GM12878 (cell line): ENCODE data around the gene STXBP4. TPM values are rescaled to one million over a fixed set of nuclear protein-coding genes. Genes with fewer than 3 reads are reported as not detected.

Experiments
- ATAC-seq: fragments of 200-7000 bp; cut with Tn5 transposase; 3 replicates; pipeline ENCODE4 v1.9.1; 2020; ENCODE audit warnings: mild to moderate bottlenecking, moderate library complexity
- BruUV-seq: library from RNA; stranded (reverse); fragments of 400-500 nt; replicated peaks from 2 replicates; lab custom pipeline; 2021; lab: Mats Ljungman, UMichigan
- CTCF ChIA-PET: fragments of 300-600 bp; sonication (Branson Sonifier 250); formaldehyde crosslinking; extraction: SDS; loops from one replicate; lab custom pipeline; 2021; ENCODE audit warnings: inconsistent platforms; lab: Yijun Ruan, JAX
- POLR2A ChIA-PET: fragments of 350-600 bp; formaldehyde crosslinking; extraction: SDS; loops from one replicate; lab custom pipeline; 2021; ENCODE audit warnings: inconsistent platforms; lab: Charles Lee
- RAD21 ChIA-PET: fragments of 300-600 bp; sonication (Branson Sonifier 250); formaldehyde crosslinking; loops from one replicate; lab custom pipeline; 2023; ENCODE audit warnings: antibody characterized with exemption; ENCODE audit not compliant: unreplicated experiment; lab: Charles Lee
- SMC1A ChIA-PET: fragments of 300-600 bp; sonication (Branson Sonifier 250); formaldehyde crosslinking; loops from one replicate; lab custom pipeline; 2023; ENCODE audit not compliant: unreplicated experiment, uncharacterized antibody; lab: Charles Lee
- DNase-seq: peaks from one replicate; pipeline ENCODE4 v3.0.0-alpha.2; 2011; ENCODE audit warnings: low read depth, low spot score
- FAIRE-seq: peaks from 3 replicates; lab custom pipeline; 2011; peaks lifted over from hg19 to GRCh38; lab: Jason Lieb, UNC
- H2AFZ ChIP-seq: 2 replicates; pipeline ENCODE4 v1.6.0; 2011; ENCODE audit warnings: low read depth, low read length, control low read depth; ENCODE audit not compliant: control insufficient read depth
- H3K27ac ChIP-seq: 2 replicates; pipeline ENCODE4 v1.5.1; 2011; ENCODE audit warnings: control low read depth; ENCODE audit not compliant: control insufficient read depth, insufficient read depth
- H3K27me3 ChIP-seq, 2 experiments: replicated peaks in 1 of 2; 2 replicates each; pipeline versions ENCODE4 v1.6.0 to v1.6.1; 2011; ENCODE audit warnings: low read length in 1 of 2; ENCODE audit not compliant: control insufficient read depth in 2 of 2, insufficient read depth in 2 of 2
- H3K36me3 ChIP-seq, 2 experiments: 2 replicates each; pipeline ENCODE4 v1.5.1; 2011; ENCODE audit warnings: low read length in 1 of 2; ENCODE audit not compliant: control insufficient read depth in 2 of 2, insufficient read depth in 2 of 2
- H3K4me1 ChIP-seq: 2 replicates; pipeline ENCODE4 v1.6.1; 2011; ENCODE audit warnings: mild to moderate bottlenecking, low read length, moderate library complexity, mixed read lengths; ENCODE audit not compliant: control insufficient read depth, insufficient read depth
- H3K4me2 ChIP-seq: 2 replicates; pipeline ENCODE4 v1.6.0; 2011; ENCODE audit warnings: control low read depth; ENCODE audit not compliant: control insufficient read depth, insufficient read depth
- H3K4me3 ChIP-seq: fragments of 200-600 bp; sonication (generic); 2 replicates; pipeline ENCODE4 v1.5.1; 2016
- H3K79me2 ChIP-seq: 2 replicates; pipeline ENCODE4 v1.6.0; 2011; ENCODE audit warnings: low read length; ENCODE audit not compliant: control insufficient read depth, insufficient read depth
- H3K9ac ChIP-seq: 2 replicates; pipeline ENCODE4 v1.8.0; 2011; ENCODE audit warnings: low read length, control low read depth, mixed read lengths; ENCODE audit not compliant: control insufficient read depth, insufficient read depth
- H3K9me3 ChIP-seq: replicated peaks from 3 replicates; pipeline ENCODE4 v1.5.1; 2011; ENCODE audit warnings: mild to moderate bottlenecking, low read length; ENCODE audit not compliant: control insufficient read depth, insufficient read depth
- H4K20me1 ChIP-seq: 2 replicates; pipeline ENCODE4 v1.6.0; 2011; ENCODE audit not compliant: control insufficient read depth, insufficient read depth
- CREM ChIP-seq: IDR thresholded peaks from 2 replicates; pipeline ENCODE4 v1.6.1; 2014; ENCODE audit warnings: antibody characterized with exemption, low read depth
- EED ChIP-seq: sonication (generic); IDR thresholded peaks from 2 replicates; pipeline ENCODE4 v1.6.1; 2016; ENCODE audit warnings: antibody characterized with exemption, low read depth
- HDAC2 ChIP-seq: fragments of 200-600 bp; sonication (generic); IDR thresholded peaks from 2 replicates; pipeline ENCODE4 v1.6.1; 2017
- IRF4 ChIP-seq: IDR thresholded peaks from 2 replicates; pipeline ENCODE4 v1.6.1; 2011; ENCODE audit warnings: low read depth, low read length
- MEF2A ChIP-seq: IDR thresholded peaks from 2 replicates; pipeline ENCODE4 v1.6.1; 2011; ENCODE audit warnings: low read depth, mild to moderate bottlenecking, low read length, moderate library complexity; ENCODE audit not compliant: insufficient read depth
- NFXL1 ChIP-seq: fragments of 450-650 bp; IDR thresholded peaks from 2 replicates; pipeline ENCODE4 v1.6.1; 2017; ENCODE audit warnings: antibody characterized with exemption, mild to moderate bottlenecking, borderline replicate concordance
- SRF ChIP-seq, 2 experiments: IDR thresholded peaks; 2 replicates each; pipeline ENCODE4 v1.6.1; 2011; ENCODE audit warnings: low read depth in 2 of 2, low read length in 2 of 2, mild to moderate bottlenecking in 1 of 2, moderate library complexity in 1 of 2
- STAT3 ChIP-seq: IDR thresholded peaks from 2 replicates; pipeline ENCODE4 v1.6.1; 2011; ENCODE audit warnings: low read depth, low read length, improper control_type of control experiment
- ZNF217 ChIP-seq: fragments of 450-650 bp; IDR thresholded peaks from 2 replicates; pipeline ENCODE4 v1.6.1; 2017; ENCODE audit warnings: antibody characterized with exemption, mild to moderate bottlenecking
- ZNF622 ChIP-seq: fragments of 450-650 bp; IDR thresholded peaks from 2 replicates; pipeline ENCODE4 v1.6.1; 2017; ENCODE audit warnings: mild to moderate bottlenecking, inconsistent platforms
- WGBS: methylation state at CpG from one replicate; pipeline ENCODE4 v1.1.6; 2016; ENCODE audit warnings: low lambda C conversion rate; ENCODE audit not compliant: insufficient replicate concordance, insufficient coverage; ENCODE audit errors: missing lambda C conversion rate; 5-methylcytosine and 5-hydroxymethylcytosine counted together
- in situ Hi-C: fragments of 300-500 bp; cut with MboI; formaldehyde crosslinking; loops from 9 replicates; pipeline ENCODE4 v1.14.3; 2018; ENCODE audit warnings: mixed read lengths
- intact Hi-C: fragments of 100-400 bp; cut with micrococcal nuclease; formaldehyde crosslinking; loops from one replicate; pipeline ENCODE4 v1.14.2; 2022; ENCODE audit not compliant: unreplicated experiment
- polyA plus RNA-seq, 11 experiments: library from polyadenylated mRNA; depleted of rRNA in 4 of 11; unstranded in 6 of 11; stranded (reverse) in 5 of 11; fragments of >200 nt; fragmentation: Nextera tagmentation in 4 of 11; fragmentation: Illumina TruSeq in 1 of 11; extraction: Ambion mirVana in 4 of 11; extraction: Trizol in 1 of 11; gene quantifications; 1 replicate in 1 of 11; 2 replicates in 10 of 11; pipeline versions ENCODE4 v1.2.1 to v1.2.3, GENCODE V29; 2011 to 2016; ENCODE audit warnings: inconsistent platforms in 2 of 11, missing spikeins in 2 of 11, low read depth in 1 of 11
- total RNA-seq, 4 experiments: library from RNA; depleted of rRNA in 3 of 4; stranded (reverse); fragments of >200 nt in 3 of 4; fragmentation: Illumina TruSeq in 1 of 4; extraction: Trizol in 1 of 4; gene quantifications; 2 replicates each; pipeline versions ENCODE4 v1.2.1 to v1.2.3, GENCODE V29; 2013 to 2021
- TF ChIP-seq, protein P1 (sequence below): fragments of 450-650 bp; formaldehyde crosslinking; IDR thresholded peaks from 2 replicates; pipeline ENCODE4 v1.4.0; 2022; ENCODE audit warnings: mild to moderate bottlenecking, moderate library complexity
- TF ChIP-seq, protein P2 (sequence below), 3 experiments: IDR thresholded peaks in 2 of 3; conservative IDR thresholded peaks in 1 of 3; 2 replicates each; pipeline ENCODE4 v1.5.1; 2011; ENCODE audit warnings: low read depth in 3 of 3, low read length in 3 of 3, mild to moderate bottlenecking in 3 of 3, control low read depth in 2 of 3, moderate library complexity in 2 of 3, inconsistent platforms in 1 of 3, mixed read lengths in 1 of 3; ENCODE audit not compliant: control insufficient read depth in 2 of 3, insufficient read depth in 1 of 3; ENCODE audit errors: extremely low read depth in 1 of 3
- TF ChIP-seq, protein P3 (sequence below): fragments of 450-650 bp; IDR thresholded peaks from 2 replicates; pipeline ENCODE4 v1.6.1; 2018; ENCODE audit warnings: mild to moderate bottlenecking, low read depth, moderate library complexity; ENCODE audit not compliant: partially characterized antibody

The STXBP4 gene
- total and polyA plus RNA-seq, 10 of the 15 experiments (the other 5 are each of a cell fraction or from before 2014, with no cell fraction given): 4.3 to 11.0 (median 6.7) TPM

DNA sequence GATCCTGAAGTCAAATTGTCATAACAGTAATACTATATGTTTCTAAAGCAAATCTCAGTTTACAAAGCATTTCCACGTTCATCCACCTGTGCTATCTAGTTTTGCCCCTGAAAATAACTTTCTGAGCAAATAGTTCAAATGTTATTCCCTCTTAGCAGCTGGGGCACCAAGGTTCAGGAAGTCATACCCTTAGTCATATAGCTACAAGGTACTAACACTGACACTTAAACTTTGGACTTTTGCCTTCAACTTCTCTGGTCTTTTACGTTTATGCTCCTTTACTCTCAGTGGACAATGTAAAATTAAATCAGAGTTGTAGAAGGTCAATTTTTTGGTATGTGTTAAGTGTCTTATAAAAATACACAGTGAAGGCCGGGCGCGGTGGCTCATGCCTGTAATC is 33.1 kb upstream of the STXBP4 start (continued):
- no peak for TF ChIP-seq CREM

DNA sequence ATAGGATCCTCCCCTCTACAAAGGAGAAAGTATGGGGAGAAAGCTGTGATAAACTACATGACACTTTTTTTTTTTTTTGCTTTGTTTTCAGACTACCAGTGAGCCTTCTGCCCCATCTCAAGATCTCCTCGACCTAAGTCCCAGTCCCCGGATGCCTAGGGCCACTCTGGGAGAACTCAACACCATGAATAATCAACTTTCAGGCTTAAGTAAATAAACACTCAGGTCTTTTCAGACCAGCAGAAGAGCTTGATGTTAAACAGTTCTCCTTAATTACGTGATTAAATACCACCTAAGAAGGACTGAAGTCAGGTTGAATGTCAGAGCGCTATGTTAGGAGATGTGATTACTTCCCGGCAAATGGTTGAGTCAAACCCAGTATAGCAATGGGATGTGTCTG is 31.5 kb upstream of the STXBP4 start:
- POLR2A ChIA-PET: no interaction called here
- no peak overlapping the region for H3K9ac ChIP-seq
- H3K79me2 ChIP-seq: no peaks in the 10 kb centered on the region
- no peaks in the 10 kb centered on the region for H3K27me3 ChIP-seq
- H4K20me1 ChIP-seq: no peaks in the 10 kb centered on the region
- FAIRE-seq: no peak
- TF ChIP-seq, protein P1, sequence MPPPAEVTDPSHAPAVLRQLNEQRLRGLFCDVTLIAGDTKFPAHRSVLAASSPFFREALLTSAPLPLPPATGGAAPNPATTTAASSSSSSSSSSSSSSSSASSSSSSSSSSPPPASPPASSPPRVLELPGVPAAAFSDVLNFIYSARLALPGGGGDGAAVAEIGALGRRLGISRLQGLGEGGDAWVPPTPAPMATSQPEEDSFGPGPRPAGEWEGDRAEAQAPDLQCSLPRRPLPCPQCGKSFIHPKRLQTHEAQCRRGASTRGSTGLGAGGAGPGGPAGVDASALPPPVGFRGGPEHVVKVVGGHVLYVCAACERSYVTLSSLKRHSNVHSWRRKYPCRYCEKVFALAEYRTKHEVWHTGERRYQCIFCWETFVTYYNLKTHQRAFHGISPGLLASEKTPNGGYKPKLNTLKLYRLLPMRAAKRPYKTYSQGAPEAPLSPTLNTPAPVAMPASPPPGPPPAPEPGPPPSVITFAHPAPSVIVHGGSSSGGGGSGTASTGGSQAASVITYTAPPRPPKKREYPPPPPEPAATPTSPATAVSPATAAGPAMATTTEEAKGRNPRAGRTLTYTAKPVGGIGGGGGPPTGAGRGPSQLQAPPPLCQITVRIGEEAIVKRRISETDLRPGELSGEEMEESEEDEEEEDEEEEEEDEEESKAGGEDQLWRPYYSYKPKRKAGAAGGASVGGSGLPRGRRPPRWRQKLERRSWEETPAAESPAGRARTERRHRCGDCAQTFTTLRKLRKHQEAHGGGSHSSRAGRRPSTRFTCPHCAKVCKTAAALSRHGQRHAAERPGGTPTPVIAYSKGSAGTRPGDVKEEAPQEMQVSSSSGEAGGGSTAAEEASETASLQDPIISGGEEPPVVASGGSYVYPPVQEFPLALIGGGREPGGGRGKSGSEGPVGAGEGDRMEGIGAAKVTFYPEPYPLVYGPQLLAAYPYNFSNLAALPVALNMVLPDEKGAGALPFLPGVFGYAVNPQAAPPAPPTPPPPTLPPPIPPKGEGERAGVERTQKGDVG (CRISPR knock-in tag): no peak
- TF ChIP-seq MEF2A (no peak), SRF (IDR thresholded peaks at IDR 0.05; ENCODE audit: low read depth in 2 of 2, low read length in 2 of 2) (no peak), HDAC2 (no peak), STAT3 (no peak), EED (no peak), ZNF217 (no peak), ZNF622 (no peak), NFXL1 (no peak), IRF4 (no peak)
- TF ChIP-seq, protein P2, sequence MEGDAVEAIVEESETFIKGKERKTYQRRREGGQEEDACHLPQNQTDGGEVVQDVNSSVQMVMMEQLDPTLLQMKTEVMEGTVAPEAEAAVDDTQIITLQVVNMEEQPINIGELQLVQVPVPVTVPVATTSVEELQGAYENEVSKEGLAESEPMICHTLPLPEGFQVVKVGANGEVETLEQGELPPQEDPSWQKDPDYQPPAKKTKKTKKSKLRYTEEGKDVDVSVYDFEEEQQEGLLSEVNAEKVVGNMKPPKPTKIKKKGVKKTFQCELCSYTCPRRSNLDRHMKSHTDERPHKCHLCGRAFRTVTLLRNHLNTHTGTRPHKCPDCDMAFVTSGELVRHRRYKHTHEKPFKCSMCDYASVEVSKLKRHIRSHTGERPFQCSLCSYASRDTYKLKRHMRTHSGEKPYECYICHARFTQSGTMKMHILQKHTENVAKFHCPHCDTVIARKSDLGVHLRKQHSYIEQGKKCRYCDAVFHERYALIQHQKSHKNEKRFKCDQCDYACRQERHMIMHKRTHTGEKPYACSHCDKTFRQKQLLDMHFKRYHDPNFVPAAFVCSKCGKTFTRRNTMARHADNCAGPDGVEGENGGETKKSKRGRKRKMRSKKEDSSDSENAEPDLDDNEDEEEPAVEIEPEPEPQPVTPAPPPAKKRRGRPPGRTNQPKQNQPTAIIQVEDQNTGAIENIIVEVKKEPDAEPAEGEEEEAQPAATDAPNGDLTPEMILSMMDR (IDR thresholded peaks at IDR 0.05 in 2 of 3, conservative IDR thresholded peaks at IDR 0.05 in 1 of 3; ENCODE audit: control insufficient read depth in 2 of 3, extremely low read depth in 1 of 3, insufficient read depth in 1 of 3, low read depth in 3 of 3, low read length in 3 of 3): no peak
- TF ChIP-seq, protein P3, sequence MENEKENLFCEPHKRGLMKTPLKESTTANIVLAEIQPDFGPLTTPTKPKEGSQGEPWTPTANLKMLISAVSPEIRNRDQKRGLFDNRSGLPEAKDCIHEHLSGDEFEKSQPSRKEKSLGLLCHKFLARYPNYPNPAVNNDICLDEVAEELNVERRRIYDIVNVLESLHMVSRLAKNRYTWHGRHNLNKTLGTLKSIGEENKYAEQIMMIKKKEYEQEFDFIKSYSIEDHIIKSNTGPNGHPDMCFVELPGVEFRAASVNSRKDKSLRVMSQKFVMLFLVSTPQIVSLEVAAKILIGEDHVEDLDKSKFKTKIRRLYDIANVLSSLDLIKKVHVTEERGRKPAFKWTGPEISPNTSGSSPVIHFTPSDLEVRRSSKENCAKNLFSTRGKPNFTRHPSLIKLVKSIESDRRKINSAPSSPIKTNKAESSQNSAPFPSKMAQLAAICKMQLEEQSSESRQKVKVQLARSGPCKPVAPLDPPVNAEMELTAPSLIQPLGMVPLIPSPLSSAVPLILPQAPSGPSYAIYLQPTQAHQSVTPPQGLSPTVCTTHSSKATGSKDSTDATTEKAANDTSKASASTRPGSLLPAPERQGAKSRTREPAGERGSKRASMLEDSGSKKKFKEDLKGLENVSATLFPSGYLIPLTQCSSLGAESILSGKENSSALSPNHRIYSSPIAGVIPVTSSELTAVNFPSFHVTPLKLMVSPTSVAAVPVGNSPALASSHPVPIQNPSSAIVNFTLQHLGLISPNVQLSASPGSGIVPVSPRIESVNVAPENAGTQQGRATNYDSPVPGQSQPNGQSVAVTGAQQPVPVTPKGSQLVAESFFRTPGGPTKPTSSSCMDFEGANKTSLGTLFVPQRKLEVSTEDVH: no peak
- TF ChIP-seq, all 136 proteins: peak for 0
- no peak overlapping the region for H3K27ac ChIP-seq
- DNase-seq (no peak), ATAC-seq (no peak)
- H3K4me1 ChIP-seq: no peaks in the 10 kb centered on the region
- SMC1A ChIA-PET: no interaction called here
- no peak overlapping the region for H3K4me2 ChIP-seq
- intact Hi-C loops: no loop called here
- no peaks in the 10 kb centered on the region for H3K9me3 ChIP-seq
- no peak overlapping the region for H2AFZ ChIP-seq
- no peaks in the 10 kb centered on the region for H3K36me3 ChIP-seq
- 72% methylated on average over 5 of the region's 5 CpGs for WGBS
- RAD21 ChIA-PET: no interaction called here
- H3K4me3 ChIP-seq: no peak overlapping the region
- no TSS peak for BruUV-seq
- in situ Hi-C loops: no loop called here
- CTCF ChIA-PET: no interaction called here
